ENCODE data around the gene HIP1R. TPM values are rescaled to one million over a fixed set of nuclear protein-coding genes. Genes with fewer than 3 reads are reported as not detected.

Gene HIP1R
- total and polyA plus RNA-seq, 7 donors = 4.5 to 17.6 (median 8.0) TPM

GRCh38 chr12:122871851-122872780, 36.9 kb downstream of the HIP1R start:
- DNase-seq (no peak), ATAC-seq (peak; percentile 26 to 63 (median 37))
- peaks cover 0 to 14% of the 10 kb centered on the region in 2 donors for H3K36me3 ChIP-seq (ENCODE audit: insufficient read depth in 1 of 2, low read depth in 1 of 2)
- no peaks in the 10 kb centered on the region for H3K27me3 ChIP-seq (ENCODE audit: insufficient read depth in 3 of 3, low read length in 2 of 3)
- no peaks in the 10 kb centered on the region for H3K9me3 ChIP-seq
- peak overlapping the region; percentile 17 for H3K4me3 ChIP-seq
- WGBS, 3 donors = 36 to 51% (median 47%) methylated on average over 23 of the region's 23 CpGs
- no peak for TF ChIP-seq CTCF (IDR thresholded peaks at IDR 0.05)
- H3K4me1 ChIP-seq = peaks cover 65% of the 10 kb centered on the region
- intact Hi-C loops (cut with DNase I) = no loop called here
- peak overlapping the region; percentile 76 for H3K27ac ChIP-seq

DNA sequence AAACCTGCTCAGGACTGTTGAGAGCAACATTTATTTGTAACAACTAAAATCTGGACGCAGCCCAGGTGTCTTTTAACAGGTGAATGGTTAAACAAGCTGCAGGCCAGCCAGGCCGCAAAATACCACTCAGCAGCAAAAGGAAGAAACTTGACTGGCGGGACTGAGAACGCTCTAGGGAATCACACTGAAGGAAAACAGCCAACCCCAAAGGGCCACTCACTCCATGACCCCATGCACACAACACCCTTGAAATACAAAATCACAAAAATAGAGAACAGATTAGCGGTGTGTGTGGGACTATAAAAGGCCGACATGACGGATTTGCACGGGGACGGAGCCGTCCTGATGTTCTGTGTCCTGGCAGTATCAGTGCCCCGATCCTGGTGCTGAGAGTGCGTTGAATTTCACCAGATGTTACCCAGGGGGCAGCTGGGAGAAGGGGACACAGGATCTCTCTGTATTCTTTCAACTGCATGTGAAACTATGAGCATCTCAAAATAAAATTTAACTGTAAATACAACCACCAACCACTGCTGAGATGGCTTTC, 37.6 kb downstream of the HIP1R start:
- intact Hi-C loops (cut with DNase I) = no loop called here
- no peak for ATAC-seq
- Histone ChIP-seq H3K9me3 (no peaks in the 10 kb centered on the region), H3K4me1 (peaks cover 65% of the 10 kb centered on the region), H3K27ac (peak overlapping the region; percentile 76), H3K4me3 (peak overlapping the region; percentile 17), H3K36me3 (ENCODE audit: insufficient read depth in 1 of 2, low read depth in 1 of 2) (peaks cover 0 to 14% of the 10 kb centered on the region in 2 donors), H3K27me3 (ENCODE audit: insufficient read depth in 3 of 3, low read length in 2 of 3) (no peaks in the 10 kb centered on the region)
- no peak for TF ChIP-seq CTCF (IDR thresholded peaks at IDR 0.05)
- 32 to 63% (median 47%) methylated on average over 12 of the region's 12 CpGs for WGBS, 3 donors
- DNase-seq = no peak

DNA sequence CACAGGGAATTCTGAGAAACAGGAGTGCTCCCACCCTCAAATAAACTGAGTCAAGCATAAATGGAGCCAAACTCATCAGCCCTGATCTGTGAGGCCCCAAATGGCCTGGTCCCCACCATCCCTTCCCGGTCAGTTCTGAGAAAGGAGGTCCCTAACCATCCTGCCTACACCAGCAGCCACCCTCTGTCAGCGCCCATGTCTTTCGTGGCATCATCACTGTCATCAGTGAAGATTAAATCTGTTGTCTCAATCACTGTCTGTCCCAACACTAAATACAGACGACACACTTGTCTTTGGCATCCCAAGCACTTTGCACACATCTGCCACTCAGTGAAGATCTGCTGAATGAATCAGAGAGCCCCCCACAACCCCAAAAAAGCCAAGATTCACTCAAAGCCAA, 38.3 kb downstream of the HIP1R start:
- DNase-seq = no peak
- no peak overlapping the region for H3K27ac ChIP-seq
- peak in 1 of 4 donors; percentile 31 for ATAC-seq
- H3K4me1 ChIP-seq = peaks cover 66% of the 10 kb centered on the region
- intact Hi-C loops (cut with DNase I) = no loop called here
- no peak for TF ChIP-seq CTCF (IDR thresholded peaks at IDR 0.05)
- H3K36me3 ChIP-seq (ENCODE audit: insufficient read depth in 1 of 2, low read depth in 1 of 2) = peaks cover 0 to 14% of the 10 kb centered on the region in 2 donors
- no peaks in the 10 kb centered on the region for H3K9me3 ChIP-seq
- WGBS, 3 donors = 78 to 84% (median 79%) methylated on average over 4 of the region's 4 CpGs
- no peaks in the 10 kb centered on the region for H3K27me3 ChIP-seq (ENCODE audit: insufficient read depth in 3 of 3, low read length in 2 of 3)
- no peak overlapping the region for H3K4me3 ChIP-seq

DNA sequence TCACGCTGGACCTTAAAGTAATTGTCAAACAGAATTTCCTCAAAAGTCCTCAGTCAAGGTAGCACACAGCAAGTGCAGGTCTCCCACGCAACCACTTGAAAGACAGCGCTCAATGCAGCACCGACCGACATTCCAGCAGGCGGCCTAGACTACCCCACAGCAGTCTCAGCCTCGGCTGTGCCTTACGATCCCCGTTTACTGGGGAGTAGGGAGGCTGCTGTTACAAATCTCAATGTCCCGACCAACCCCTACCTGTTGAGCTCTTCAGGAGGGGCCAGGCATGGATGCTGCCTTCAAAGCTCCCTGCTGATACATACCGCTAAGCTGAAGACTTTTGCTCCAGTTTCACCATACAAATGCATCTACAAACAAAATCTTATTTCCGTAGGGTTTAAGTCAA, 38.8 kb downstream of the HIP1R start:
- H3K4me1 ChIP-seq = peaks cover 71% of the 10 kb centered on the region
- ATAC-seq (no peak), DNase-seq (no peak)
- H3K9me3 ChIP-seq = no peaks in the 10 kb centered on the region
- TF ChIP-seq CTCF (IDR thresholded peaks at IDR 0.05) = no peak
- no peaks in the 10 kb centered on the region for H3K27me3 ChIP-seq (ENCODE audit: insufficient read depth in 3 of 3, low read length in 2 of 3)
- peaks cover 0 to 11% of the 10 kb centered on the region in 2 donors for H3K36me3 ChIP-seq (ENCODE audit: insufficient read depth in 1 of 2, low read depth in 1 of 2)
- 92 to 97% (median 94%) methylated on average over 12 of the region's 12 CpGs for WGBS, 3 donors
- H3K27ac ChIP-seq = no peak overlapping the region
- intact Hi-C loops (cut with DNase I) = no loop called here
- H3K4me3 ChIP-seq = no peak overlapping the region

All from psoas muscle (tissue), 8 donors.